PC-9 (cell line): ENCODE results near the gene TWNK. TPM values are rescaled to one million over a fixed set of nuclear protein-coding genes. Genes with fewer than 3 reads are reported as not detected.

Experiments
- BruUV-seq: library from RNA; stranded (reverse); fragments of 400-500 nt; replicated peaks from 2 replicates; lab custom pipeline; 2021; lab: Mats Ljungman, UMichigan
- CTCF ChIA-PET: fragments of 300-600 bp; sonication (Branson Sonifier 250); formaldehyde crosslinking; loops from one replicate; lab custom pipeline; 2022; ENCODE audit warnings: antibody characterized with exemption; lab: Charles Lee
- POLR2A ChIA-PET: fragments of 300-600 bp; sonication (Branson Sonifier 250); formaldehyde crosslinking; loops from one replicate; lab custom pipeline; 2022; ENCODE audit warnings: antibody characterized with exemption; ENCODE audit not compliant: unreplicated experiment; lab: Charles Lee
- DNase-seq, 2 experiments: peaks; one replicate each; pipeline versions ENCODE4 v3.0.0 to v3.0.0-alpha.2; 2015 to 2022; ENCODE audit warnings: mixed read lengths in 1 of 2
- H2AFZ ChIP-seq: fragments of 200-600 bp; sonication (generic); 2 replicates; pipeline ENCODE4 v1.8.1; 2017; ENCODE audit warnings: antibody characterized with exemption
- H3F3A ChIP-seq: fragments of 200-600 bp; sonication (generic); 2 replicates; pipeline ENCODE4 v1.8.1; 2017; ENCODE audit warnings: antibody characterized with exemption, mild to moderate bottlenecking, low read depth; ENCODE audit not compliant: insufficient read depth
- H3K27ac ChIP-seq: fragments of 200-600 bp; sonication (generic); 2 replicates; pipeline ENCODE4 v1.6.1; 2016; ENCODE audit warnings: mixed run types
- H3K27me3 ChIP-seq: fragments of 200-600 bp; sonication (generic); 2 replicates; pipeline ENCODE4 v1.6.1; 2016; ENCODE audit warnings: low read depth, mixed run types; ENCODE audit not compliant: insufficient read depth
- H3K36me3 ChIP-seq: fragments of 200-600 bp; sonication (generic); 2 replicates; pipeline ENCODE4 v1.6.1; 2016; ENCODE audit warnings: low read depth, mixed run types
- H3K4me1 ChIP-seq: fragments of 200-600 bp; sonication (generic); replicated peaks from 2 replicates; pipeline ENCODE4 v1.6.1; 2016; ENCODE audit warnings: mixed run types; ENCODE audit not compliant: insufficient read depth
- H3K4me2 ChIP-seq: fragments of 200-600 bp; sonication (generic); 2 replicates; pipeline ENCODE4 v1.6.1; 2017; ENCODE audit warnings: mixed run types
- H3K4me3 ChIP-seq: fragments of 200-600 bp; sonication (generic); 2 replicates; pipeline ENCODE4 v1.6.1; 2016; ENCODE audit warnings: mixed run types
- H3K79me2 ChIP-seq: fragments of 200-600 bp; sonication (generic); 2 replicates; pipeline ENCODE4 v1.6.1; 2017; ENCODE audit warnings: low read depth, mixed run types
- H3K9me2 ChIP-seq: fragments of 200-600 bp; sonication (generic); 2 replicates; pipeline ENCODE4 v1.8.1; 2017; ENCODE audit warnings: mild to moderate bottlenecking; ENCODE audit not compliant: insufficient read depth
- H3K9me3 ChIP-seq: fragments of 200-600 bp; sonication (generic); 2 replicates; pipeline ENCODE4 v1.8.1; 2016; ENCODE audit warnings: low read depth; ENCODE audit not compliant: insufficient read depth
- H4K20me1 ChIP-seq: fragments of 200-600 bp; sonication (generic); 2 replicates; pipeline ENCODE4 v1.8.1; 2017; ENCODE audit not compliant: insufficient read depth
- EZH2 ChIP-seq: fragments of 200-600 bp; sonication (generic); IDR thresholded peaks from 2 replicates; pipeline ENCODE4 v1.8.0; 2017; ENCODE audit warnings: antibody characterized with exemption, low read depth
- intact Hi-C: fragments of 100-400 bp; cut with micrococcal nuclease; formaldehyde crosslinking; loops from one replicate; pipeline ENCODE4 v1.10.0; 2022; ENCODE audit not compliant: unreplicated experiment
- total RNA-seq: library from RNA; stranded (reverse); gene quantifications from 2 replicates; pipeline ENCODE4 v1.2.3, GENCODE V29; 2021
- TF ChIP-seq, protein P1 (sequence below): fragments of 200-600 bp; sonication (generic); conservative IDR thresholded peaks from 2 replicates; pipeline ENCODE4 v1.6.1; 2017; ENCODE audit warnings: mixed run types, antibody characterized with exemption, mild to moderate bottlenecking, moderate library complexity

The TWNK gene
- total RNA-seq, 1 experiment from 2014 or later = 7.9 TPM

DNA sequence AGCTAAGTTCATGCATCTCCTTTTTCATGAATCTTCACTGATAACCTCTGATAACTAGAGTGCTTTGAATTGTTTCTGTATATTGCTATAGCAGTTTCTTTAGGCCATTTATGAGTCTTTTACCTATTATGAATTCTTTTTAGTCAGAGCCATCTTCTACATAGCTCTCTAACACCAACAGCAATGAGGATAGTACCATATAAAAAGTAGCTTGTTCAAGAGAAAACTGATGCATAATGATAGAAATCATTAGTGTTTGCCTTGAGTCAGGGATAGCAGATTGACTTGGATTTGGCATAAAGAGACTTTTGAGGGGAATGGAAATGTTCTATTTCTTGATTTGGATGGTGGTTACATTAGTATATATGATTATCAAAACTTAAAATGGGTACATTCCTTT lies 43.8 kb upstream of the TWNK start:
- H4K20me1 ChIP-seq = no peaks in the 10 kb centered on the region

DNA sequence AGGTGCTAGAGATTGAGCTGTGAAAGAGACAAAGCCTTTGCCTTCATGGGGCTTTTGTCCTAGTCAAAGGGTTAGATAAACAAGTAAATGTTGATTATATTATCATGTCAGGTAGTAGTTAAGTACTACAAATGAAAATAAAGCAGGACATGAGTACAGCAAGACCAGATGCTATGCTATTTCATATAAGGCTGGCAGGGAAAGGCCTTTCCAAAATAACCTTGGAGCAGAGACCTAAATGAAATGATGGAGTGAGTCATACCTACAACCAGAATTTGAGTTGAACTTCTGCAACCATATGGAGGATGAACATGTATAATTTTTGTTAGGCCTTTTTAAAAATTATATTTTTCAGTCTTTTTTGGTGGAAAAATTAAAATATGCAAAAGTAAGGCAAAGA lies 41.6 kb upstream of the TWNK start:
- no peak overlapping the region for H2AFZ ChIP-seq
- no peaks in the 10 kb centered on the region for H3F3A ChIP-seq
- H3K79me2 ChIP-seq = no peaks in the 10 kb centered on the region
- H3K27me3 ChIP-seq = no peaks in the 10 kb centered on the region
- no peak overlapping the region for H3K27ac ChIP-seq
- DNase-seq = no peak
- CTCF ChIA-PET = no interaction called here
- H3K9me3 ChIP-seq = no peaks in the 10 kb centered on the region
- H3K4me3 ChIP-seq = no peak overlapping the region
- H3K36me3 ChIP-seq = no peaks in the 10 kb centered on the region; the same call in 1 of the 2 replicates
- POLR2A ChIA-PET = no interaction called here
- intact Hi-C loops = no loop called here
- H4K20me1 ChIP-seq = no peaks in the 10 kb centered on the region
- H3K4me2 ChIP-seq = no peak overlapping the region
- H3K9me2 ChIP-seq = no peaks in the 10 kb centered on the region
- BruUV-seq = no TSS peak
- H3K4me1 ChIP-seq = no peaks in the 10 kb centered on the region
- TF ChIP-seq, protein P1, sequence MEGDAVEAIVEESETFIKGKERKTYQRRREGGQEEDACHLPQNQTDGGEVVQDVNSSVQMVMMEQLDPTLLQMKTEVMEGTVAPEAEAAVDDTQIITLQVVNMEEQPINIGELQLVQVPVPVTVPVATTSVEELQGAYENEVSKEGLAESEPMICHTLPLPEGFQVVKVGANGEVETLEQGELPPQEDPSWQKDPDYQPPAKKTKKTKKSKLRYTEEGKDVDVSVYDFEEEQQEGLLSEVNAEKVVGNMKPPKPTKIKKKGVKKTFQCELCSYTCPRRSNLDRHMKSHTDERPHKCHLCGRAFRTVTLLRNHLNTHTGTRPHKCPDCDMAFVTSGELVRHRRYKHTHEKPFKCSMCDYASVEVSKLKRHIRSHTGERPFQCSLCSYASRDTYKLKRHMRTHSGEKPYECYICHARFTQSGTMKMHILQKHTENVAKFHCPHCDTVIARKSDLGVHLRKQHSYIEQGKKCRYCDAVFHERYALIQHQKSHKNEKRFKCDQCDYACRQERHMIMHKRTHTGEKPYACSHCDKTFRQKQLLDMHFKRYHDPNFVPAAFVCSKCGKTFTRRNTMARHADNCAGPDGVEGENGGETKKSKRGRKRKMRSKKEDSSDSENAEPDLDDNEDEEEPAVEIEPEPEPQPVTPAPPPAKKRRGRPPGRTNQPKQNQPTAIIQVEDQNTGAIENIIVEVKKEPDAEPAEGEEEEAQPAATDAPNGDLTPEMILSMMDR = no peak
- TF ChIP-seq EZH2 = no peak

More for the DNA sequence above, 43.8 kb upstream of the TWNK start:
- H3K27me3 ChIP-seq = no peaks in the 10 kb centered on the region
- H3K27ac ChIP-seq = no peak overlapping the region
- H3K4me2 ChIP-seq = no peak overlapping the region
- no peaks in the 10 kb centered on the region for H3K4me1 ChIP-seq
- POLR2A ChIA-PET = no interaction called here
- no peaks in the 10 kb centered on the region for H3K9me3 ChIP-seq
- CTCF ChIA-PET = no interaction called here
- no peak for DNase-seq
- BruUV-seq = no TSS peak
- H3F3A ChIP-seq = no peaks in the 10 kb centered on the region
- H3K4me3 ChIP-seq = no peak overlapping the region
- no peaks in the 10 kb centered on the region; the same call in 1 of the 2 replicates for H3K36me3 ChIP-seq
- H3K9me2 ChIP-seq = no peaks in the 10 kb centered on the region
- intact Hi-C loops = no loop called here
- TF ChIP-seq, protein P1 = no peak
- TF ChIP-seq EZH2 = no peak
- no peaks in the 10 kb centered on the region for H3K79me2 ChIP-seq
- H2AFZ ChIP-seq = no peak overlapping the region

GRCh38 chr10:100948916-100949315 lies 38.4 kb upstream of the TWNK start:
- Histone ChIP-seq H3K4me1 (no peaks in the 10 kb centered on the region), H3K79me2 (no peaks in the 10 kb centered on the region), H3K9me2 (no peaks in the 10 kb centered on the region), H3K4me2 (no peak overlapping the region), H3K27ac (no peak overlapping the region), H2AFZ (no peak overlapping the region), H3K9me3 (no peaks in the 10 kb centered on the region), H3F3A (no peaks in the 10 kb centered on the region), H3K27me3 (no peaks in the 10 kb centered on the region), H3K4me3 (no peak overlapping the region), H4K20me1 (no peaks in the 10 kb centered on the region), H3K36me3 (no peaks in the 10 kb centered on the region; the same call in 1 of the 2 replicates)
- ChIA-PET CTCF (interaction anchor here (0.6 to 0.7 kb wide), 2 partner anchors 206 to 418 kb away, joined by 3 to 8 read pairs; no protein-coding TSS in a partner anchor), POLR2A (no interaction called here)
- intact Hi-C loops = no loop called here
- TF ChIP-seq, protein P1 = no peak
- TF ChIP-seq EZH2 = no peak
- no peak for DNase-seq
- no TSS peak for BruUV-seq
